HG02970 (cell line): ENCODE data around the gene CFAP107.
"Not testable (repeated sequence)": the region's sequence is repeated elsewhere in the genome, so short reads cannot be mapped to it uniquely, and the experiment has no call there.

Experiments used
- ATAC-seq: cut with Tn5 transposase; IDR thresholded peaks from one replicate; pipeline ENCODE4 v1.9.1; 2021; ENCODE audit warnings: mild to moderate bottlenecking, moderate library complexity, moderate number of reproducible peaks; ENCODE audit not compliant: unreplicated experiment, low FRiP score

The CFAP107 gene

GRCh38 chr1:12745992-12746323 lies at the start of gene CFAP107:
CFAP107 (plus strand) TSS chr1:12746200; CDS start chr1:12746431, 231 bp downstream.
- ATAC-seq = no peak

GRCh38 chr1:12696658-12697057 lies 49.3 kb upstream of the CFAP107 start:
- no peak for ATAC-seq

GRCh38 chr1:12697397-12697796 lies 48.6 kb upstream of the CFAP107 start:
- ATAC-seq = no peak

GRCh38 chr1:12703821-12704451 lies 42.1 kb upstream of the CFAP107 start:
- no peak for ATAC-seq

- ATAC-seq = no peak
These were observed 39.9 kb upstream of the CFAP107 start for GRCh38 chr1:12706061-12706460.

- ATAC-seq = no peak
These were observed 37.5 kb upstream of the CFAP107 start for GRCh38 chr1:12708396-12709090.

GRCh38 chr1:12709091-12709491 lies 36.9 kb upstream of the CFAP107 start:
- ATAC-seq = no peak

GRCh38 chr1:12709696-12710095 lies 36.3 kb upstream of the CFAP107 start:
- ATAC-seq = no peak

GRCh38 chr1:12711536-12711935 lies 34.5 kb upstream of the CFAP107 start:
- ATAC-seq = no peak

GRCh38 chr1:12712076-12712475 lies 33.9 kb upstream of the CFAP107 start:
- ATAC-seq = no peak

GRCh38 chr1:12712929-12713328 lies 33.1 kb upstream of the CFAP107 start:
- no peak for ATAC-seq

GRCh38 chr1:12713651-12714050 lies 32.3 kb upstream of the CFAP107 start:
- ATAC-seq = not testable (repeated sequence)

- no peak for ATAC-seq
These were observed 31.1 kb upstream of the CFAP107 start for GRCh38 chr1:12714710-12715475.

- ATAC-seq = no peak
These were observed 30.0 kb upstream of the CFAP107 start, which contains the start of gene AADACL3 for GRCh38 chr1:12715896-12716437. AADACL3 (plus strand) TSS chr1:12716110; CDS start chr1:12716177, 67 bp downstream.

GRCh38 chr1:12717301-12717838 lies 28.6 kb upstream of the CFAP107 start:
- ATAC-seq = no peak

- ATAC-seq = no peak
These were observed 23.4 kb upstream of the CFAP107 start for GRCh38 chr1:12722626-12723025.

- no peak for ATAC-seq
These were observed 17.6 kb upstream of the CFAP107 start for GRCh38 chr1:12728391-12728790.

GRCh38 chr1:12730156-12730555 lies 15.8 kb upstream of the CFAP107 start:
- ATAC-seq = no peak

GRCh38 chr1:12731084-12731483 lies 14.9 kb upstream of the CFAP107 start:
- not testable (repeated sequence) for ATAC-seq

- ATAC-seq = no peak
These were observed 11.3 kb upstream of the CFAP107 start for GRCh38 chr1:12734651-12735050.

GRCh38 chr1:12738934-12739333 lies 7.1 kb upstream of the CFAP107 start:
- ATAC-seq = no peak
